ENCODE measurements around the gene GAB1.
A peak's percentile ranks its signal among the peaks of the same experiment; 100 is the strongest.

GAB1 gene

GRCh38 chr4:143498021-143498420, 161.3 kb downstream of the GAB1 start:
- DNase-seq (ENCODE audit: low read depth): no peak
- no peak overlapping the region for H3K4me3 ChIP-seq (replicated peaks; ENCODE audit: low read depth, low read length)
- no peak for TF ChIP-seq CTCF (IDR thresholded peaks at IDR 0.05; ENCODE audit: low read length, missing control alignments)

GRCh38 chr4:143502231-143502630, 165.6 kb downstream of the GAB1 start:
- no peak for DNase-seq (ENCODE audit: low read depth)
- no peak overlapping the region for H3K4me3 ChIP-seq (replicated peaks; ENCODE audit: low read depth, low read length)
- no peak for TF ChIP-seq CTCF (IDR thresholded peaks at IDR 0.05; ENCODE audit: low read length, missing control alignments)

GRCh38 chr4:143506031-143506430, 169.4 kb downstream of the GAB1 start:
- TF ChIP-seq CTCF (IDR thresholded peaks at IDR 0.05; ENCODE audit: low read length, missing control alignments): no peak
- no peak overlapping the region for H3K4me3 ChIP-seq (replicated peaks; ENCODE audit: low read depth, low read length)
- no peak for DNase-seq (ENCODE audit: low read depth)

DNA sequence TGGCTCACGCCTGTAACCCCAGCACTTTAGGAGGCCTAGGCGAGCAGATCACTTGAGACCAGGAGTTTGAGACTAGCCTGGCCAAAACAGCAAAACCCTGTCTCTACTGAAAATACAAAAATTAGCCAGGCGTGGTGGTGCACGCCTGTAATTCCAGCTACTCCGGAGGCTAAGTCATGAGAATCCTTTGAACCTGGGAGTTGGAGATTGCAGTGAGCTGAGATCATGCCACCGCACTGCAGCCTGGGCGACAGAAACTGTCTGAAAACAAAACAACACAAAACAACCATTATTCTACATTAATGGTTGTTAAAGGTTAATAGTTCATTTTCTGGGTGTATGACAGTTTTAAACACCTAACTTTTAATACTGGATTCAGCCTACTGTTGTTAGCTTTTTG, 175.2 kb downstream of the GAB1 start:
- no peak for DNase-seq (ENCODE audit: low read depth)
- H3K4me3 ChIP-seq (replicated peaks; ENCODE audit: low read depth, low read length): no peak overlapping the region
- no peak for TF ChIP-seq CTCF (IDR thresholded peaks at IDR 0.05; ENCODE audit: low read length, missing control alignments)

GRCh38 chr4:143512978-143513313, 176.3 kb downstream of the GAB1 start:
- peak overlapping the region; percentile 94 for H3K4me3 ChIP-seq (replicated peaks; ENCODE audit: low read depth, low read length)
- no peak for TF ChIP-seq CTCF (IDR thresholded peaks at IDR 0.05; ENCODE audit: low read length, missing control alignments)

DNA sequence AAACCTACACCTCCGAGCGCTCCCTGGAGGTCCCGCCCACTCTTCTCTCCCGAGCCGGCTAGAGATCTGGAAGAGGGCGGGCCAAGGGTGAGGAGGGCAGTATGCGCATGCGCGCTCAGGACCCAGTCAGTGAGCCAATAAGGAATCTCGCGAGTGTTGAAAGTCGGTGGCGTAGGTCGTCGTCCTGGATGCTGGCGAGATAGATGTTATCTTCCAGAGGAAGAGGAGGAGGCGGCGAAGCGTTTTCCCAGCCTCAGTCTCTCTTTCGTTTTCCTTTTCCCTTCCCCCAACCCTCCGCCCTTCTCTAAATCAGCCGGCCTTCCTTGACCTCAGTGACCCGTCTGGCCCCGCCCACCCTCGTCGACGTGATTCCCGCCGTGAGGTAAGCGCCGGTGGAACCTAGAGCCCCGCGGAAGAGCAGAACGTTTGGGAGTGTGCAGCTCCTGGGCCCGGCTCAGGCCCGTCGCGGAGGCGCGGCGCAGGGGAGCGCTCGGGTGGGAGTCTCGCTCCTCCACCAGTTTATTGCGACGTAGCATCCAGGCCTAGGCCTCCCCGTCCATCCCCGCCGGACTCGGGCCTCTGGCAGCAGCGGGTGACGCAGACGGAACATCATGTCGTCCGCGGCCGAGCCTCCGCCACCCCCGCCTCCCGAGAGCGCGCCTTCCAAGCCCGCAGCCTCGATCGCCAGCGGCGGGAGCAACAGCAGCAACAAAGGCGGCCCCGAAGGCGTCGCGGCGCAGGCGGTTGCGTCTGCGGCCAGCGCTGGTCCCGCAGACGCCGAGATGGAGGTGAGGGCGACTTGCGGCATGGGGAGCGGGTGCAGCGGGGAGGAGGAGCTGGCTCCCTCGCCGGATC, 176.9 kb downstream of the GAB1 start, which contains the start of gene SMARCA5:
Gene SMARCA5, plus strand, starts transcription at position 389 of the 855 bp plus-strand sequence. Its CDS starts 223 bp downstream, at position 612.
- peak; percentile 99 for DNase-seq (ENCODE audit: low read depth)
- H3K4me3 ChIP-seq (replicated peaks; ENCODE audit: low read depth, low read length): peak within 1 kb of the TSS; percentile 94
- TF ChIP-seq CTCF (IDR thresholded peaks at IDR 0.05; ENCODE audit: low read length, missing control alignments): no peak

More at GRCh38 chr4:143512978-143513313, 176.3 kb downstream of the GAB1 start:
- no peak for DNase-seq (ENCODE audit: low read depth)

GRCh38 chr4:143514169-143514495, 177.5 kb downstream of the GAB1 start:
- TF ChIP-seq CTCF (IDR thresholded peaks at IDR 0.05; ENCODE audit: low read length, missing control alignments): no peak
- peak overlapping the region; percentile 94 for H3K4me3 ChIP-seq (replicated peaks; ENCODE audit: low read depth, low read length)
- DNase-seq (ENCODE audit: low read depth): no peak

Data from fibroblast of pulmonary artery (primary cell).